Measurements from ENCODE around the gene COL2A1.
A peak's percentile ranks its signal among the peaks of the same experiment; 100 is the strongest.

The COL2A1 gene

DNA sequence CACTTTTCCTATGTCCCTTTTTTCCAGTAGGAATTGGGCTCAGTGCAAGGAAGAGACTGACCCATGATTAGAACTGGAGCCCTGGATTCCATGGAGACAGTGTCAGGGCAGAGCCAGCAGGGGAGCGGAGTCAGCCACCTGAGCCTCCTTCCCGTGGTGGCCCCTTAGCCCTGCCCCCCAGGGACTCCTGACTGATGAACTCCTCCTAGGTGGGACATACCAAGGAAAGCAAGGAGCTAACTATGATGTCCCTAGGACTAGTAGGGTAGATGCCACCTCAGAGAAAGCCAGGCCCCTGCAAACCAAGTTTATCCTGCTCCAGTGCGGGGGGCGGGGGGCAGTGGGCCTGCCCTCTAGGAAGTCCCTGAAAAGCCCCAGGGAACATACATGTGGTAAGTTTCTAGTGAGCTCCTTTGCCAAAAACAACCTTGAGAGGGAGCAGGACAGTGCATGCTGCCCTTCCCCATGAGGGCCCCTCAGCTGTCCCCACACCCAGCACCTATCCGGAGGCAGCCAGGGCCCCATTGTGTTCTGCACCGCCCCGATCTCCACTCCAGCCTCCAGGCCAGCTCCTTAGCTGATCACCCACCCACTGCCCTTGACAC, 6.2 kb upstream of the COL2A1 start:
- no peak for DNase-seq

DNA sequence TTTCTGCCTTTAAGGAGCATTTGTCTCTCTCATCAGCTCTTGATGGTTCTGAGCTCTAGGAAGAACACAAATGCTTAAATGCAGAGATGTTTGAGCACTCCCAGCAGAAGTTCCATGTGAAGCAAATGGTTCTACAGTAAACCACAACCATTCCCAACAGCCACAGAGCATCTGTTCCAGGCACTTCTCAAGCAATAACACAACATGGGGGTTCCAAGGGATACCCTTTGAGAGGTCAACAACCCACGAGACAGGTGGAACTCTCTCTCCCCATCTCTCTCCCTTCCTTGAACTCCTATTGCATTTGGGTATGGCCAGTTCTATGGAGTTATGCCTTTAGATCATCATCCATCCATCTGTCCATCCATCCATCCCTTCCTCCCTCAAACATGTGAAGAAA, 5.2 kb upstream of the COL2A1 start:
- DNase-seq: no peak

GRCh38 chr12:48008950-48009349, 4.7 kb upstream of the COL2A1 start:
- no peak for DNase-seq

DNA sequence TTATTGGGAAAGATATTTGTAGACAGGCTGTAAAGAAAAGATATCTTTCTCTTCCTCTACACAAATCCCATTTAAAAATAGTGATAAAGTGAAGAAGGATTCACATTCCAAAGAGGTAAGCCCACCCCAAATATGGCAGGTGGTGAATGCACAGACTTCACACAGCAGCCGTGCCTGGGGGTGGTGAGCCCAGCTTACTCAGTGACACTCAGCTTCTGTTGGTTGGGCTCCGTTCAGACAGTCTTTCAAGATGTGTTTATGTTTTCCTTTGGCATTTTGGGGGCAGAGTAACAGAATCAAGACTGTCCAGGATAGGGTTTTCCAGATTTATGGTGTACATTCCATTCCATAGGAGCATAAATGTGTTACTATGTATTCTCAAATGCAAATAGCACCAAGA, 4.1 kb upstream of the COL2A1 start:
- no peak for DNase-seq

DNA sequence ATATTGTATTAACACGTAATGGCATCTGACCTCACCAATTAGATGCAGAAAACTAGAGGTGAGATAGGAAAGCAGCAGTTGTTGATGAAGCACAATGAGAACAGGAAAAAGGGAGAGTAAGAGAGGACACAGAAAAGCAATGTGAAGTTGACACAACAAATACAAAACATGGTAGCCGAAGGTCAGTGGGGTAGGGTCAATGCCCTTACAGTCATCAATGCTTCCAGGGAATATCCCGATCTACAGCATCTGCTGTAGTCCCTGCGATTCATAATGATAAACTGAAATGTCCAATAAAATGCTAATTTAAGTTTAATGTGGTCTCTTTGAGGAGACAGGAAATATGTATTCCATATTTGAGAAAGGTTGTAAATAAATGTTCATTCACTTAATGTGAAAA, 2.9 kb upstream of the COL2A1 start:
- DNase-seq: no peak

- DNase-seq: no peak
These were observed 1.4 kb upstream of the COL2A1 start for GRCh38 chr12:48005750-48006021.

GRCh38 chr12:48005001-48005749, 899 bp upstream of the COL2A1 start:
- no peak for DNase-seq

DNA sequence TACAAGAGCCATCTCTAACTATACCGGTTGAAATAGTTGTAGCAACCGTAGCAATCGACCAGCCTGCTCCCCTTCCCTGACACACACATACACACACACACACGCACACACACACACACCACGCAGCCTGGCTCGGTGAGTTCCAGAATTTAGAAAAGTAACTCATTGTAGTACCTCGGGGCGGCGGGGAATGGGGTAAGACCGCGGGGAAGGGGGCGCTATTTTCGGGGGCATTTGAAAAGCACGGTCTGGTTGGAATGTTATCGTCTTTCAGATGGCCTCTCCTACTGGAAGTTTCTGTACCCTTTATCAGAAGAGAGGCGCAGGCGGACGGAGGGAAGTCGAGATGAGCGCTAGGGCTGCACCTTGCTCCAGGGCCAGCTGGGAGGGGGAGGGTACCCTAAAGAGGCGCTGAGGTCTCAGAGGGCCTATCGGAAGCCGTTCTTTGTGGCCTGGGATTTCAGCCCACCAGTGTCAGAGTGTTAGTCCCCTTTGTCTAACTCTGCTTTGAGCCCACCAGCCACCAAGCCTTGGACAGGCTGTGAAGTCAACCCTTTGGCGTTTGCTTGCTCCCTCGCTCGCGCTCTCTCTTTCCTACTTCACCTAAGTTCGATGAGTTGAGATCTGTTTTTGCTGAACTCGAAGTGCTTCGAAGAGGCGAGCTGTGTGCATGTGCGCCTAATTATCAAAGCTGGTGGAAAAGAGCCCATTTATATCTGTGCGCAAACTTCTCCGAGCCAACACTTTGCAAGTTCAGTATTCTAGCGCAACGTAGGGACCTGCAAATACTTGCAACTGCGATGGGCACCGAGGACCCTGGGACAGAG, 837 bp downstream of the COL2A1 start:
- no peak for DNase-seq

DNA sequence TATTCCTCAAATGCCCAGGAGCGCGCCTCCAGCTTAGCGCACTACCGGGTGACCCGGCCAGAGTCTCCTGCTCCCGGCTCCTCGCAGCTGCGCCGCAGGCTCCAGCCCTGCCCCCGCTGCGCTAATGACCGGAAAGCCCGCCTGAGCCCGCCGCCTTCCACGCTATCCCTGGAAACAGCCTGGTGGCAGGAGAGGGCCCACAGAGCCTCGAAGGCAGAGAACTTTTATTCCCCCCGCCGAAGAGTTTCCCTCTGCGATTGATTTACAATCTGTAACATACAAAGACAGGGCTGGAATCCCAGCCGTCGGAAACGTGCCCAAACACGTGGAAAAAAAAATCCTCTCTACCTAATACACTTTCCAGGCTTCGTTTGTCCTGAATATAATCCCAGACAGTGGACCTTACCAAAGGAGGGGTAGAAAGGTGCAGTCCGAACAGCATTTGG, 1.5 kb downstream of the COL2A1 start:
- no peak for DNase-seq

GRCh38 chr12:48002414-48002730, 1.9 kb downstream of the COL2A1 start:
- DNase-seq: no peak

DNA sequence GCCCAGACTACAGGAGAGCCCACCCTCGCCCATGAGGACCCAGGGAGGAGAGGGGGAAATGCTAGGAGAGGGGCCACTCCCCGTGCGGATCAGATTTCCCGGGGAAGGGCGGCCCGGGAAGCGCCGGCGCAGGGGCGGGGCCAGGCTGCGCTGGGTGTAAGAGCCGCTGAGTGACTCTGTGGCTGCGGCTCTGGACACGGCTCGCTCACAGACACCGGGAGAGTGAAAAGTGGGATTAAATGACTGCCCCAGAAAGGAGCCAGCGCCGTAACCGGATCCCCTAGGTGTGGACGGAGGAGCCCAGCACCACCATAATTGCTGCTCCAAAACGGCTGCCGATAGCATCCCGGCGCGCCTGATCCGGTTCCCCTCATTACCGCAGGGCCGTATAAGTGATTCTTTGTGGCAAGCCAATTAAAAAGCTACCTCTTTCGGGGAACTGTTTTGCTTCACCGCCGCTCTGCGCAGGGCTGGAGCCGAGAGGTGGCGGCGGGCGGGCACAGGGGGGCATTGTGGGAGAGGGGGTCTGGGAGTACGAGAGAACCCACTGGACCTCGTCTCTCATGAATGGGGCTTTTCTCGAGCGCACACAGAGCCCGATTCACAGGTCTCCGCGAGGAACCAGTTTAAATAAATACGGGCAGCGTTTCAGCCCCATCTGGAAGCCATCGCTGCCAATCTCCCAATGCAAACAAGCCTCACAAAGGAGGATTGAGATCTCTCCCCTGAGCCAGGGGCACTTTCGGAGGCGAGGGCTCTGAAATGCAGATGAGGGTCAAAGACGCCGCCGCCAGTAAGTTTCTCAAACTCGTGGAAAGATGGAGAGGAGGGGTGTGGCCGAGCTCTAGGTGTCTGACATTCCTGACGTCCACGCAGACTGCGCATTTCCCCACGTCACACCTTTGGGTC, 2.5 kb downstream of the COL2A1 start:
- no peak for DNase-seq

DNA sequence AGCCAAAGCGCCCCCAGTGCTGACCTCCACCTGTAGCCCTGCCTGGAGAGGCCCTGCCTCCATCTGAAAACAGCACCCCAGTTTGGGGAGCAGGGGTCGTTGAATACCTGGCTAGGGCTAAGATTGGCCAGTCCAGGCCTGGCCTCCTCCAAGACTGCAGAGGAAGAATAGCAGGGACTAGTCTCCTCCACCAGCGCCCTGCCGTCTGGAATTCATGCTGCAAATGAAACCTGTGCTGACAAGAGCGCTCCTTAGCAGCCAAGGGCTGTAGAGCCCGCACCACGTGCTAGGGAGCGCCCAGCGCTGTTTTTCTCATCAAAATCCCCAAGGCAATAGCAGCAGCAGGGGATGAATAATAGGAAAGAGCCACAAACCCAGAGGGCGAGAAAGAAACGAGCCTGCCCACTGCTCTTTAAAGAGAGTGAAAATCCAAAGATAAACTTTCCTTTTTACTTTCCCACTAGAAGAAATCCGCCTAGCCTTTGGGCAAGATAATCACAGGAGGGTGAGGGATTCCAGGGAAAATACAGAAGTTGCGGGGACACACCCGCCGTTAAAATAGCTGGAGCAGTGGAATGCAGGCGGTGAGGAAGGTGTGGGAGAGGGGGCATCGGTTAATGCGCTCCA, 3.3 kb downstream of the COL2A1 start:
- no peak for DNase-seq

DNA sequence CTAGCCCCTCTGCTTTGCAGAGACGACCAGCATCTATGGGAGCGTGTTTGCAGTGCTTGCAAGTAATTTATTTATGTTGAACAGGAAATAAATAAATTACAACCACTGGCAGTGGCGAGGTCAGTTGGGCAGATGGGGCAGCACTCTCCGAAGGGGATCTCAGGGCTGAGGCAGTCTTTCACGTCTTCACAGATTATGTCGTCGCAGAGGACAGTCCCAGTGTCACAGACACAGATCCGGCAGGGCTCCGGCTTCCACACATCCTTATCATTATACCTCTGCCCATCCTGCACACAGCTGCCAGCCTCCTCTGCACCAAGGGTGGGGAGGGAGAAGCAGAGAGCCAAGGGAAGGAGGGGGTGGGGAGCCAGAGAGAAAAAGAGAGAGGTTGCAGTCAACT, 4.5 kb downstream of the COL2A1 start:
- no peak for DNase-seq

DNA sequence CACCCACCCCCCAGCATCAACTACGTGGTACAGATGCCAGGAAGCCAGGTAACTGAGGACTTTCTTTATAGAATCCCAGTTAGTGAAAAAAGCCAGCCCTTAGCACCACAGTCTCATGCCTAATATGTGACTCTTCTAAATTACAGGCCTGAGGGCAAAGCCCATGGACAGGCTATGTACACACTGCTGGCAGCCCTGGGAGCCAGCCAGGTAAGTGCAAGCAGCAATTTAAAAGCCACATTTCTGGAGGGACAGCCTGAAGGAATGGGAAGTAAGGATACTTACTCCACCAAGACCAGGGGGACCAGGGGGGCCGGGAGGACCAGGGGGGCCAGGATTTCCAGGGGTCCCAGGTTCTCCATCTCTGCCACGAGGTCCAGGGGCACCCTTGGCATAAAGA, 7.0 kb downstream of the COL2A1 start:
- no peak for DNase-seq

- no peak for DNase-seq
These were observed 8.3 kb downstream of the COL2A1 start for GRCh38 chr12:47995981-47996401.

GRCh38 chr12:47993491-47993890, 10.8 kb downstream of the COL2A1 start:
- no peak for DNase-seq

- no peak for DNase-seq
These were observed 11.5 kb downstream of the COL2A1 start for GRCh38 chr12:47992776-47993175.

- no peak for DNase-seq
These were observed 12.9 kb downstream of the COL2A1 start for GRCh38 chr12:47991106-47992061.

- peak; percentile 56 to 66 for DNase-seq
These were observed 13.7 kb downstream of the COL2A1 start for GRCh38 chr12:47990351-47991105.

DNA sequence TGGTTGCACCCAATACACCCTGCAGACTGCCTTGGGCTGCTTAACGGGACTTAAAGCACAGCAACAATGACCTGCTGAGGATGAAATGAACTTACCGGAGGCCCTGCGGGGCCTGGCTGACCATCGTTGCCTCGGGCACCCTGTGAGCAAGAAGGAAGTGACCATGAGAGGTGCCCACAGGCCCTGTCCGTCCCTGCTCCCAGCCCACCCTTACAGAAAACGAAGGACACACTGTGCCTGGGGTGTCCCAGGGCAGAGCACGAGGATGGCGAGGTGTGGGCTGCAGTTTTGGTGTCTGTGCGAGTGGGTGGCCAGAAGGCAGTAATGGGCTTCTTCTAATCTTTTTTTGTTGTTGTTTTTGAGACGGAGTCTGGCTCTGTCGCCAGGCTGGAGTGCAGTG, 14.6 kb downstream of the COL2A1 start:
- DNase-seq: no peak

DNA sequence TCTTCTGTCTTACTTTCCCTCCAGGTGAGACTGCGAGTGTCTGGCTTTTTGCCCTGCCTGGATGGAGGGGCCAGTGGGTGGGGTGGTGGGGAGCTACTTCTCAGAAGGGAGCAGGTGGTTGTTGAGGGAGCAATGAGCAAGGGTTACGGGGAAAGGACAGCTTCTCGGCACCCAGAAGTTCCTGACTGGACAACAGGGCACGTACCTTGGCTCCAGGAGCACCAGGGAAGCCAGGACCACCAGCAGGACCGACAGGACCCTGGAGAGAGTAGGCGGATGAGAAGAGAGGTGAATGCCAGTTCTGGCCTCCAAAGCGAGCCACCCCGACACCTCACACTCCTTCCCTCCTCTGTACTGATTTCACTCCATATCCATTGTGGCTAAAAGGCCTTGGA, 15.3 kb downstream of the COL2A1 start:
- DNase-seq: no peak
